Gastroesophageal sphincter (tissue), 3 donors: ENCODE results near the gene ING5.

ENCODE experiments used
- CTCF ChIP-seq, 4 experiments: fragments of 200-600 bp in 2 of 4; fragments of 450-650 bp in 2 of 4; sonication (generic) in 1 of 4; IDR thresholded peaks; one replicate each; pipeline ENCODE4 v1.5.1; 2017 to 2019; ENCODE audit warnings: antibody characterized with exemption in 4 of 4, mild to moderate bottlenecking in 2 of 4, moderate library complexity in 2 of 4
- EP300 ChIP-seq: sonication (generic); formaldehyde crosslinking; IDR thresholded peaks from one replicate; pipeline ENCODE4 v1.6.1; 2017; ENCODE audit warnings: antibody characterized with exemption, mild to moderate bottlenecking
- POLR2A ChIP-seq, 2 donors: fragments of 450-650 bp; IDR thresholded peaks; one replicate each; pipeline ENCODE4 v1.6.1; 2017; ENCODE audit warnings: antibody characterized with exemption in 2 of 2, mild to moderate bottlenecking in 2 of 2, moderate library complexity in 1 of 2
- POLR2AphosphoS5 ChIP-seq: sonication (generic); formaldehyde crosslinking; IDR thresholded peaks from one replicate; pipeline ENCODE4 v1.6.1; 2017; ENCODE audit warnings: antibody characterized with exemption

- no peak for TF ChIP-seq POLR2AphosphoS5
- TF ChIP-seq CTCF (IDR thresholded peaks at IDR 0.05), result no peak
- no peak for TF ChIP-seq POLR2A (IDR thresholded peaks at IDR 0.05)
- TF ChIP-seq EP300, result no peak
These were observed 18.7 kb downstream of the ING5 start for GRCh38 chr2:241720560-241720959.
